Testis (tissue), 2 donors: ENCODE data around the gene EPS15.

Experiments used
- POLR2A ChIP-seq: fragments of 450-650 bp; IDR thresholded peaks from one replicate; pipeline ENCODE4 v1.6.1; 2017; ENCODE audit warnings: antibody characterized with exemption, mild to moderate bottlenecking, moderate library complexity
- TF ChIP-seq, protein P1 (sequence below), 3 experiments: fragments of 450-650 bp in 2 of 3; fragments of 200-600 bp in 1 of 3; sonication (generic) in 1 of 3; IDR thresholded peaks; one replicate each; pipeline ENCODE4 v1.5.1; 2016 to 2019; ENCODE audit warnings: antibody characterized with exemption in 3 of 3, mild to moderate bottlenecking in 2 of 3, moderate library complexity in 1 of 3

DNA sequence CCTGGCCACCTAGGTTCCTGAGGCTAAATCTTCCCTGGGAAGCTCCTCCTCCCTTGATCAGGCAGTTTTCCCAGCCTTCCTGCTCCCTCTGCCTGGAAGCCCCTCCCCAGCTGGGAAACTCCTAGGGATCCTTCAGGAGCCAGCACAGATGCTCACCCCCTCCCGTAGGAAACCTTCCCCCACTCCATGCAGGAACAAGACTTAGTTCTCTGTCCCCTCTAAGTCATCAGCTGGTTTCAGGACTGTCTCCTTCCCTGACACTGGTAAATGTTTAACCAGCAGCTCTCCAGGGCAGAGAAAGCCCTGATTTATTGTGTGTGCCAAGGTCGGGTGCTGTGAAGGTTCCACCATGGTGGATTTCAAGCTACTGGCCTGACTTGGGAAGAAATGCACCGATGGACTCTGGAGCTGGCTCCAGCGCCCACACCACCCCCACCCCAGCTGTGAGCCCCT lies 213.7 kb downstream of the EPS15 start:
- TF ChIP-seq, protein P1, sequence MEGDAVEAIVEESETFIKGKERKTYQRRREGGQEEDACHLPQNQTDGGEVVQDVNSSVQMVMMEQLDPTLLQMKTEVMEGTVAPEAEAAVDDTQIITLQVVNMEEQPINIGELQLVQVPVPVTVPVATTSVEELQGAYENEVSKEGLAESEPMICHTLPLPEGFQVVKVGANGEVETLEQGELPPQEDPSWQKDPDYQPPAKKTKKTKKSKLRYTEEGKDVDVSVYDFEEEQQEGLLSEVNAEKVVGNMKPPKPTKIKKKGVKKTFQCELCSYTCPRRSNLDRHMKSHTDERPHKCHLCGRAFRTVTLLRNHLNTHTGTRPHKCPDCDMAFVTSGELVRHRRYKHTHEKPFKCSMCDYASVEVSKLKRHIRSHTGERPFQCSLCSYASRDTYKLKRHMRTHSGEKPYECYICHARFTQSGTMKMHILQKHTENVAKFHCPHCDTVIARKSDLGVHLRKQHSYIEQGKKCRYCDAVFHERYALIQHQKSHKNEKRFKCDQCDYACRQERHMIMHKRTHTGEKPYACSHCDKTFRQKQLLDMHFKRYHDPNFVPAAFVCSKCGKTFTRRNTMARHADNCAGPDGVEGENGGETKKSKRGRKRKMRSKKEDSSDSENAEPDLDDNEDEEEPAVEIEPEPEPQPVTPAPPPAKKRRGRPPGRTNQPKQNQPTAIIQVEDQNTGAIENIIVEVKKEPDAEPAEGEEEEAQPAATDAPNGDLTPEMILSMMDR (IDR thresholded peaks at IDR 0.05): no peak
- no peak for TF ChIP-seq POLR2A
